B cell (primary cell): ENCODE results near the gene RAP1GAP2.

Experiments used
- CTCF ChIP-seq: fragments of 200-600 bp; IDR thresholded peaks from one replicate; pipeline ENCODE4 v1.8.0; 2022; ENCODE audit warnings: antibody characterized with exemption, mild to moderate bottlenecking
- EZH2 ChIP-seq: IDR thresholded peaks from 2 replicates; pipeline ENCODE4 v1.6.1; 2012; ENCODE audit warnings: borderline replicate concordance, low read depth, mild to moderate bottlenecking, moderate library complexity, low read length; ENCODE audit not compliant: insufficient read depth, poor library complexity, severe bottlenecking

DNA sequence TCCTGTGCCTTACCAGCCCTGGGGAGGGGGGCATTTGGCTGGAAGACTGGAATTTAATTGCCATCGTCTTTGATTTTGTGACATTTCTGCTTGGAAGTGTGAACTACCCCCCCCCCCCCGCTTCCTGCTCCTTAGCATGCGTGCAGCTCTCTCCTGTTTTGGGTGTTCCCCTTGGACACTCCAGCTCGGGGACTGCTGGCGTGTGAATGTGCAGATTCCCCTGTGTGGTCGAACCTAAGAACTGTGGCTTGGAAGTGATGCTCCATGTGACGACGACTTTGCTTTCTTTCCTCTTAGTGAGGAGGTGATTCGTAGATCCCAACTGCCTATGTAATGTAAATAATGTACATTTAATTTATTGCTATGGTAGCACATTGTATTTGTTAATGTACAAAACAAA lies 241.0 kb downstream of the RAP1GAP2 start:
- TF ChIP-seq CTCF (no peak), EZH2 (no peak)
